Neural cell (in vitro differentiated cells): Measurements from ENCODE around the gene WNT3A. TPM values are rescaled to one million over a fixed set of nuclear protein-coding genes. Genes with fewer than 3 reads are reported as not detected.

ENCODE experiments used
- H2AFZ ChIP-seq: fragments of 200-600, 300-800 bp; sonication (generic), shearing (Covaris generic); 2 replicates; pipeline ENCODE4 v1.6.0; 2014; ENCODE audit warnings: low read depth, mild to moderate bottlenecking, antibody characterized with exemption, low read length, moderate library complexity
- H3F3A ChIP-seq: fragments of 200-600 bp; shearing (Covaris generic); 2 replicates; pipeline ENCODE4 v1.6.1; 2016; ENCODE audit warnings: mild to moderate bottlenecking, moderate library complexity, mixed read lengths, antibody characterized with exemption, low read length; ENCODE audit not compliant: insufficient read depth, poor library complexity, severe bottlenecking
- H3K27ac ChIP-seq: fragments of 200-600, 300-800 bp; sonication (generic), shearing (Covaris generic); 2 replicates; pipeline ENCODE4 v1.5.1; 2014; ENCODE audit warnings: mild to moderate bottlenecking, low read length, moderate library complexity
- H3K27me3 ChIP-seq: fragments of 300-800, 200-600 bp; sonication (generic), shearing (Covaris generic); 2 replicates; pipeline ENCODE4 v1.6.0; 2014; ENCODE audit warnings: mild to moderate bottlenecking, low read depth, low read length, moderate library complexity; ENCODE audit not compliant: insufficient read depth
- H3K36me3 ChIP-seq: fragments of 300-800, 200-600 bp; sonication (generic), shearing (Covaris generic); 2 replicates; pipeline ENCODE4 v1.5.1; 2014; ENCODE audit warnings: mild to moderate bottlenecking, antibody characterized with exemption, low read length, moderate library complexity; ENCODE audit not compliant: insufficient read depth
- H3K4me2 ChIP-seq: fragments of 300-800, 200-600 bp; sonication (generic), shearing (Covaris generic); 2 replicates; pipeline ENCODE4 v1.6.0; 2014; ENCODE audit warnings: mild to moderate bottlenecking, low read length
- H3K4me3 ChIP-seq: fragments of 300-800, 200-600 bp; sonication (generic), shearing (Covaris generic); 2 replicates; pipeline ENCODE4 v1.5.1; 2014; ENCODE audit warnings: mild to moderate bottlenecking, low read length, moderate library complexity
- H3K79me2 ChIP-seq: fragments of 200-600 bp; shearing (Covaris generic); replicated peaks from 2 replicates; pipeline ENCODE4 v1.6.0; 2014; ENCODE audit warnings: mild to moderate bottlenecking, low read length, moderate library complexity; ENCODE audit not compliant: insufficient read depth
- H3K9ac ChIP-seq: fragments of 300-800, 200-600 bp; sonication (generic), shearing (Covaris generic); 2 replicates; pipeline ENCODE4 v1.6.1; 2016; ENCODE audit warnings: mild to moderate bottlenecking, low read length, mixed read lengths
- H3K9me2 ChIP-seq: fragments of 200-600 bp; shearing (Covaris generic); 2 replicates; pipeline ENCODE4 v1.6.1; 2016; ENCODE audit warnings: mild to moderate bottlenecking, low read length, mixed read lengths; ENCODE audit not compliant: insufficient read depth
- H3K9me3 ChIP-seq: fragments of 200-600, 300-800 bp; sonication (generic), shearing (Covaris generic); 2 replicates; pipeline ENCODE4 v1.6.1; 2016; ENCODE audit warnings: mild to moderate bottlenecking, mixed run types, low read length, moderate library complexity, mixed read lengths
- H4K20me1 ChIP-seq: fragments of 200-600 bp; shearing (Covaris generic); 2 replicates; pipeline ENCODE4 v1.6.1; 2016; ENCODE audit warnings: mild to moderate bottlenecking, mixed run types; ENCODE audit not compliant: insufficient read depth
- CTCF ChIP-seq: fragments of 450-650 bp; IDR thresholded peaks from 2 replicates; pipeline ENCODE4 v1.5.1; 2014; ENCODE audit warnings: antibody characterized with exemption, mild to moderate bottlenecking, moderate library complexity; ENCODE audit not compliant: poor library complexity, severe bottlenecking
- EP300 ChIP-seq: fragments of 450-650 bp; conservative IDR thresholded peaks from 2 replicates; pipeline ENCODE4 v1.6.1; 2014; ENCODE audit warnings: antibody characterized with exemption, mild to moderate bottlenecking, moderate library complexity; ENCODE audit not compliant: poor library complexity, severe bottlenecking
- EZH2 ChIP-seq: fragments of 200-600, 300-800 bp; shearing (Covaris generic), sonication (generic); IDR thresholded peaks from 2 replicates; pipeline ENCODE4 v1.6.1; 2014; ENCODE audit warnings: antibody characterized with exemption, low read length, borderline replicate concordance, mild to moderate bottlenecking; ENCODE audit not compliant: insufficient read depth, poor library complexity, severe bottlenecking
- MXI1 ChIP-seq: fragments of 450-650 bp; conservative IDR thresholded peaks from 2 replicates; pipeline ENCODE4 v1.6.1; 2014; ENCODE audit warnings: antibody characterized with exemption, mild to moderate bottlenecking; ENCODE audit not compliant: poor library complexity, severe bottlenecking
- POLR2AphosphoS5 ChIP-seq: IDR thresholded peaks from 2 replicates; pipeline ENCODE4 v1.6.1; 2012
- RAD21 ChIP-seq: fragments of 450-650 bp; conservative IDR thresholded peaks from 2 replicates; pipeline ENCODE4 v1.6.1; 2014; ENCODE audit warnings: antibody characterized with exemption, mild to moderate bottlenecking, moderate library complexity
- REST ChIP-seq: IDR thresholded peaks from 2 replicates; pipeline ENCODE4 v1.6.1; 2012; ENCODE audit warnings: borderline replicate concordance
- SMC3 ChIP-seq: fragments of 450-650 bp; conservative IDR thresholded peaks from 2 replicates; pipeline ENCODE4 v1.6.1; 2014; ENCODE audit warnings: antibody characterized with exemption, mild to moderate bottlenecking, moderate library complexity; ENCODE audit not compliant: poor library complexity
- TAF1 ChIP-seq: IDR thresholded peaks from 2 replicates; pipeline ENCODE4 v1.6.1; 2012; ENCODE audit warnings: low read depth
- polyA plus RNA-seq: library from polyadenylated mRNA; depleted of rRNA; stranded (reverse); fragments of >200 nt; gene quantifications from 2 replicates; pipeline ENCODE4 v1.2.3, GENCODE V29; 2014

Gene WNT3A
- polyA plus RNA-seq, 1 donor from 2014 or later, result 0.14 TPM

DNA sequence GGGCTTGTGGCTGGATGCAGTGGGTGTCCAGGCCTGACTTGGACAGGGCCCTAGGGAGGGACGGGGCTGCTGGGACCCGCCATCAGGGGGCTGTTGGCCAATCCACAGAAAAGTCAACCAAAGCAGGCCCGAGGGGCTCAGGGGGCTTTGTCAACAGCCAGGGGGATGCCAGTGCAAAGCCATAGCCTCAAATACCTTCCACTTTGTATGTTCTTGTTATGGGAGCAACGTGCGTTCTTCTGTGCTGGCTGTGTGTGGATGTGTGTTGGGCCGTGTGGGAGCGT lies 40.3 kb downstream of the WNT3A start:
- Histone ChIP-seq H3K9me3 (no peaks in the 10 kb centered on the region), H3K36me3 (no peaks in the 10 kb centered on the region), H3K9ac (no peak overlapping the region), H3K27me3 (no peaks in the 10 kb centered on the region), H3K9me2 (no peaks in the 10 kb centered on the region), H2AFZ (no peak overlapping the region), H4K20me1 (no peaks in the 10 kb centered on the region), H3K27ac (no peak overlapping the region), H3K4me3 (no peak overlapping the region), H3F3A (no peaks in the 10 kb centered on the region), H3K79me2 (no peaks in the 10 kb centered on the region), H3K4me2 (no peak overlapping the region)
- TF ChIP-seq TAF1 (no peak), EP300 (no peak), POLR2AphosphoS5 (no peak), EZH2 (no peak), CTCF (no peak), REST (no peak), MXI1 (no peak), RAD21 (no peak), SMC3 (no peak)

DNA sequence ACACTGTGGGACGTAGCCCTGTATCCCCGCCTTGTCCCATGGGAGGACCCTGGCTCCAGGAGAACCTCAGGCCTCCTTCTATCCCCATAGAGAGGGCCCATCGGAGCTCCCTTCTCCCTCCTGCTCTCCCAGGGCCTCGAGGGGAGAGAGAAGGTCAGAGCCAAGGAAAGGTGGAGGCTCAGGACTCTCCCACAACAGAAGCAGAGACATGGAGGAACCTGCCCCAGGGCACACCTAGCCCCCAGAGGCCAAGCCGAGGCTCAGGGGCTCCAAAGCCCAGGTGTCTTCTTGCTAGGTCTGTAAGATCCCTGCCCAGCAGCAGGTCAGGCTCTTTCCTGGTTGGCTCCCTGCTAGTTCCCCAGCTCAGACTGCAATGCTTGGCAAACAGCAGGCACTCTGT lies 41.3 kb downstream of the WNT3A start:
- Histone ChIP-seq H3K4me3 (no peak overlapping the region), H3K36me3 (no peaks in the 10 kb centered on the region), H3K27ac (no peak overlapping the region), H3K9ac (no peak overlapping the region), H3F3A (no peaks in the 10 kb centered on the region), H3K79me2 (no peaks in the 10 kb centered on the region), H2AFZ (no peak overlapping the region), H3K27me3 (no peaks in the 10 kb centered on the region), H3K9me2 (no peaks in the 10 kb centered on the region), H4K20me1 (no peaks in the 10 kb centered on the region), H3K4me2 (no peak overlapping the region), H3K9me3 (no peaks in the 10 kb centered on the region)
- no peak for TF ChIP-seq RAD21
- no peak for TF ChIP-seq SMC3
- no peak for TF ChIP-seq EZH2
- no peak for TF ChIP-seq CTCF
- TF ChIP-seq REST, result no peak
- TF ChIP-seq MXI1, result no peak
- TF ChIP-seq EP300, result no peak
- TF ChIP-seq TAF1, result no peak
- TF ChIP-seq POLR2AphosphoS5, result no peak
